GM19324 (cell line): Measurements from ENCODE around the gene NINL.
"Not testable (repeated sequence)": the region's sequence is repeated elsewhere in the genome, so short reads cannot be mapped to it uniquely, and the experiment has no call there.

Source experiments
- ATAC-seq: cut with Tn5 transposase; IDR thresholded peaks from one replicate; pipeline ENCODE4 v1.9.1; 2021; ENCODE audit warnings: mild to moderate bottlenecking, moderate library complexity; ENCODE audit not compliant: unreplicated experiment, low FRiP score

NINL gene

DNA sequence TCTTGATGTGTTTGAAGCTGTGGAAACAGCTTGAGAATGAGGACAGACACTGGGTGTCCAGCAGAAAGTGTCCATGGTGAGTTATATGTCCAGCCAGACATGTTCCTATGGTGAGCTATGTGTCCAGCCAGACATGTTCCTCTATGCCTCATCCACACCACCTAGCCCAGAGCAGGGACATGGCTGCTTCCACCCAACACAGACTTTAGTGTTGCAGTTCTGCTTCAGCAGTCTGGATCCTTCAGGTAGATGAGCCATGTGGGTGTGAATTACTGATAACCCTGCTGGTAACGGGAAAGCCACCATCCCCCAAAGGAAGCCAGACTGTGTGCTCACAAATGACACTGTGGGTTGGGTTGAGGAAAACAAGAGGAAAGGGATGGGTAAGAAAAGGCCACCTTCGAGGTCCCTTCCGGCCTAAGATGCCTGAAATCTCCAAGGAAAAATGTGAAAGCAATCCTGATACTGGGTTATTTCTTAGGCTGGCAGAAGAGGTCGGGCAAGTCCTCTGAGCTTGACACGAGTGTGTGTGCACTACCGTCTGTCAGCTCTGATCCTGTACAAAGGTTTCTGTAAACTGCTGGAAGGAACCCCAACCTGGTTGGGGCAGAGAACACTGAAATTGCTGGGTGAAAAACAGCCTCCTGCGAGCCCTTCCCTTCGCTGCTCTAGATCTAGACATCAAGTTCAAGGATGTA, 77.8 kb downstream of the NINL start:
- ATAC-seq, result no peak

GRCh38 chr20:25504366-25505135, 80.8 kb downstream of the NINL start:
- ATAC-seq, result no peak

DNA sequence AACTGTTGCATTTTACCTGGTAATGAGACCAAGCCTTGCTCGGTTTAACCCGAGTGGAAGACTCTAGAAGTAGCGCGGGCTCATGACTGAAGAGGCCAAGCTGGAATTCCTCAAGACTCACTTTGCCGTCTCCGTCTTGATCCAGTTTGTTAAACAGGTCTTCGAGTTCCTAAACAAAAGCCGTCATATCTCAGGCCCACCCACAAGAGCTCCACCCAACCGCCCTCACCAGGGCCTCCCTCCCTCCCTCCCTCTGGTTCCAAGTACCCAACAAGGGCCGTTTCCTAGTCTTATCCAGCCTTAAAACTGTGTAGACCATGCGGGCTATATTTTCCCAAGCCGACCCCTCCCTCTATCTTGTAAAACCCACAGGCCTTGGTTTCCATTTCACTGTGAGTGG, 81.4 kb downstream of the NINL start:
- no peak for ATAC-seq

DNA sequence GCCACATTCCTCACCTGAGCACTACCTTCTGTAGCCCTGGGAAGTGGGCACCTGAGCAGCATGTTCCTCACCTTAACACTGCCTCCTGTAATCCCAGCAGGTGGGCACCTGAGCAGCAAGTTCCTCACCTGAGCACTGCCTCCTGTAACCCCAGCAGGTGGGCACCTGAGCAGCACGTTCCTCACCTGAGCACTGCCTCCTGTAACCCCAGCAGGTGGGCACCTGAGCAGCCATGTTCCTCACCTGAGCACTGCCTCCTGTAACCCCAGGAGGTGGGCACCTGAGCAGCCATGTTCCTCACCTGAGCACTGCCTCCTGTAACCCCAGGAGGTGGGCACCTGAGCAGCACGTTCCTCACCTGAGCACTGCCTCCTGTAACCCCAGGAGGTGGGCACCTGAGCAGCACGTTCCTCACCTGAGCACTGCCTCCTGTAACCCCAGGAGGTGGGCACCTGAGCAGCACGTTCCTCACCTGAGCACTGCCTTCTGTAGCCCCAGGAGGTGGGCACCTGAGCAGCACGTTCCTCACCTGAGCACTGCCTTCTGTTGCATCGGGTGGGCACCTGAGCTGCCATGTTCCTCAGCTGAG, 82.2 kb downstream of the NINL start:
- not testable (repeated sequence) for ATAC-seq

- no peak for ATAC-seq
Observed at GRCh38 chr20:25500880-25501351, 84.4 kb downstream of the NINL start.

- ATAC-seq, result no peak
Observed at GRCh38 chr20:25499855-25500434, 85.4 kb downstream of the NINL start.

- ATAC-seq, result no peak
Observed at GRCh38 chr20:25499031-25499430, 86.3 kb downstream of the NINL start.

DNA sequence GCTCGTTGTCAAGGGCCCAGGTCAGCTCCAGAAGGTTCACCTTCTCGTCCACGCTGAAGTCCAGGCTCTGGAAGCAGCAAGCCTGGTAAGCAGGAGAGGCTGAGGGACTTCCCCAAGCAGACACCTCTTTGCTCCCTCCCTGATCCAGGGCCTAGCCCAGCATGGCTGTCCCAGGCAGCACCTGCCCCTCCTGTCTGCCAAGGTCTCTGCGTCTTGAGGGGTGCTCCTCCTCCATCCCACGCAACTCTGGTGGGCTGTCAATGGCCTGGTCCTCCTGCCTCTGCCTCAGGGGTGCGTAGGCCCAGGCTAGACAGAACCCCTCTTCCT, 87.1 kb downstream of the NINL start:
- no peak for ATAC-seq

GRCh38 chr20:25497586-25498279, 87.6 kb downstream of the NINL start:
- ATAC-seq, result no peak

DNA sequence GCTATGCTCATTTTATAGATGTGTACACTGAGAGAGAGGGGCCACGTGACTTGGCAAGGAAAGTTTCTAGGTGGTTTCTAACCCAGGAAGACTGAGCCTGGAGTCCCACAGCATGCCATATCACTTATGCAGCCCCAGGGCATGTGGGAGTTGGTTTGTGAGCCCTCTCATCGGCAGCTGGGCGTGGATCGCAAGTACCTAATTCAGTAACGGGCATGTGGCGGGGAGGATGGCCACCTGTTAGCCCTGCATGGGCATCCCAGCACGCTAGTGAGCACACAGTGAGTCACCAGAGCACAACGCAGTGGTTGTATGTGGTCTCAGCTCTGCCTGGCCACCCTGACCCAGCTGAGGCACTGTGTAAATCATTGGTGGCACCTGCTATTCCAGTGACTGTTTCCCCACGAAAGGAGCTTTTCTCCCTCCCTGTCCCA, 88.3 kb downstream of the NINL start:
- ATAC-seq, result no peak

- no peak for ATAC-seq
Observed at GRCh38 chr20:25496165-25496967, 89.0 kb downstream of the NINL start.

DNA sequence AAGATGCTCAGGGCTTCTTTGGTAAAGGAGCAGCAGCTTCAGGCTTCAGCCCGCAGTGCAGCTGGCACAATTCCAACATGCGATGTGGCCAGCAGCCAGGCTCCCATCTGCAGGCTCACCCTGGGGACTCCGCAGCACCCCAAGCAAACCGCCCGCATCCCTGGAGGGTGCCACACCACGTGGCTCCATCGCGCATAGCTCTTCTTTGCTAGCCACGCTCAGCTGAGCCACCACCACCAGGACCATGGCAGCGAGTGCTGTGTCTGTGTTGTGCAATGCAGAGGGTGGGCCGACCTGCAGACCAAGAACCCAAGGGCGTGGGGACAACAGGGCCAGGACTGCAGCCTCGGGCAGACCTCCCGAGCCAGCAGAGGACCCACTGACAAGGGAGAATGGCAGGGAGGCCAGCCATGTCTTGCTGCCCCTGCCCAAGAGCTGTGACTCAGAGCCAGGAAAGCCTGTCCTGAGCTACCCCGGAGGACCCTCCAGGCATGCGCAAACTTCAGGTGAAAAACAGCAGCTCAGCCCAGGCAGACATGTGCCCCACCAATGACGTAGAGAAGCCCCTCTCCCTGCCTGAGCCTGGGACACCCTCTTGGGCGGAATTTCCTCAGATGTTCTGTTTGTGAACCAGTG, 90.0 kb downstream of the NINL start:
- ATAC-seq, result no peak

- no peak for ATAC-seq
Observed at GRCh38 chr20:25494506-25495188, 90.7 kb downstream of the NINL start.

GRCh38 chr20:25493748-25494505, 91.4 kb downstream of the NINL start:
- no peak for ATAC-seq

DNA sequence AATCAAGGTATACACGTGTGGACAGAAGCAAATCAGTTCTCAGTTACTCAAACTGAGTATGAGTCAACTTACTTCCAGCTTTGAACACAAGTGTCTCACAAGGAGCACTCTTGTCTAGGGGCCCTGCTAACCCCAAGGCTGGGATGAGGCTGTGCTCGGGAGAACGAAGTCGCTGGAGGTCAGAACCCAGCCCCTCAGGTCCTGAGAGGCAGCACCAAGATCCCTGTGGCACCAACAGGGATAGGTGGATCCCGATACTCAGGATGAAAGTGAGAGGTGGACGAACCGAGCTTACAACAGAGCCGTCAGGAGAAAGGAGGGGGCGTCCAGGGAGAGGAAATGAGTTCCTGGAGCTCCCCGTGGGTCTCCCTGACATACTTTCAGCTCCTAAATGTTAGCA, 92.2 kb downstream of the NINL start:
- no peak for ATAC-seq

DNA sequence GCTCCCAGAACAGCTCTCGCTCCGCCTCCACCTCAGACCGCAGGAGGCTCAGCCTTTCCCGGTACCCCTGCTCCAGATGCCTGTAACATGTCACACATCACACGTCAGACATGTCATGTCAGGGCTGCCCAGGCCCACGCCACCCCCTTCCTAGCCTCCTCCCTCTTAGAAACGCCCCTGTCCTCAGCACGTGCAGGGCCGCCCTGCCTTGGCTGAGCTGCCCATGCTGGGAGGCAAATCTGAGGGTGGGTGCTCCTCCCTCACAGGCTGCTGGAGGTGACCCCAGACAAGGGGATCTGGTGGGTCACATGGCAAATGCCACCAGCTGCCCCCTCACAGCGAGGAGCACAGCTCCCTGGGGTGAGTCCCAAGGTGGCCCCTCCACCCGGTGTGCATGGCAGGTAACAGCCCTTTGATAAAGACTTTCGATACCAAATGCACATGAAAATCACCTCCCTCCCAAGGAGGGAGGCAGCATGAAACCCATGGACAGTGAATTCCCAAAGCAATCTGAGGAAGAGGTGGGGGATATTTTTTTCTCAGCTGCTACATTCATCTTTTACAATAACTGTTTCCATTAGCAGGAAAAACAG, 93.8 kb downstream of the NINL start:
- ATAC-seq, result no peak

DNA sequence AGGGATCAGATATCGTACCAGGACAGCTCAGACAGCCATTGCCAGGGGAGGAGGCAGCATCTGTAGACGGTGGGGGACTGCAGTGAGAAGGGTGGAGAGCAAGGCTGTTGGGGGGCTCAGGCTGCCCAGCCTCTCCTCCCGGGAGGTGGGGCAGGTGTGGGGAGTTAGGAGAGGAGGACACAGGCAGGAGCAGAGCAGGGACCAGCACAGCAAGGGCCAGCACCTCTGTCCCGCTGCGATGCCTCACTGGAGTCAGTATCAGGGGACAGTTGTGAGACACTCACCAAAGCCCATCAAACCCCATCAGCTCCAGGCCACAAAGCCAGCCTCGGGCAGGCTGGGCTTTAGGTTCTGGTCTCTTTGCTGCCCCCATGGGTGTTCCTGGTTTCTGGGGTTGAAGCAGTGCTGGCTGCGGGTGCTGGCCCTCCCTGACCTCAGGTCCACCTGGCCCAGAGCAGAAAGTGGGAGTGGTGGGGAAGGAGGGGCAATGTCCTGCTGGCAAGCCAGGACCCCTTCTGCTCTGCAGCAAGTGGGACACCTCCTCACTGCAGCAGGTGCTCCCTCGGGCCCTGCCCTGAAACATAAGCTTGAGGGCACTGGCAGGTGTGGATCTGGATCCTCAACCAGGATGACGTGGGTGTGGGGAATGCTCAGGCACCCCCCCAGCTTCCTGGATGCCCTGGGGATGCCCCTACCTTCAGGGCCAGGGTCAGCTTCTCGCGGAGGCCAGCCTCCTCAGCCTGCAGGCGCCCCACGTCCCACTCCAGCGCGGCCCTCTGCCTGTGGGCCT, 94.5 kb downstream of the NINL start:
- no peak for ATAC-seq
